GM23248 (cell line): ENCODE results near the gene LAMB2.

Experiments used
- EZH2 ChIP-seq: fragments of 200-600 bp; sonication (generic); IDR thresholded peaks from 2 replicates; pipeline ENCODE4 v1.6.1; 2018; ENCODE audit warnings: antibody characterized with exemption, mild to moderate bottlenecking; ENCODE audit not compliant: insufficient read depth, poor library complexity, severe bottlenecking
- EZH2phosphoT487 ChIP-seq: fragments of 200-600 bp; sonication (generic); IDR thresholded peaks from 2 replicates; pipeline ENCODE4 v1.6.1; 2018; ENCODE audit warnings: antibody characterized with exemption, moderate library complexity, mild to moderate bottlenecking, low read depth; ENCODE audit not compliant: insufficient read depth

DNA sequence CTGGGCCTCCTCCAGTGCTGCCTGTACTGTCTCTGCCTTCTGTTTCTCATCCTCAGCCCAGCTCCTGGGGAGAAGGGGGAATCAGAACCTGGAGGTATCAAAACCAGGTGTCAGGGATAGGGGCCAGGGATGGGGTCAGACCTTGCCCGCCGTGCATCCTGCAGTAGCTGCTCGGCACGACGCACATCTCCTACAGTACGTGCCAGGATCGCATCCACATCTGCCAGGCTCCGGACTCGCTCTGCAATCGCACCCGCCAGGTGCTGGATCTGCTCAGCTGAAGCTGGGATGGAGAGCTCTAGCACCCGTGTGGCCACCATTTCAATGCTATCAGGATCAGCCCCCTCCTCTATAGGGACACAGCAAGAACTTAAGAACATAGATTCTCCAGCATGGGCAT is 10.8 kb downstream of the LAMB2 start:
- TF ChIP-seq EZH2phosphoT487 (no peak), EZH2 (no peak)
